GM19324 (cell line): Measurements from ENCODE around the gene ADGRD1.

Experiments
- ATAC-seq: cut with Tn5 transposase; IDR thresholded peaks from one replicate; pipeline ENCODE4 v1.9.1; 2021; ENCODE audit warnings: mild to moderate bottlenecking, moderate library complexity; ENCODE audit not compliant: unreplicated experiment, low FRiP score

Gene ADGRD1

GRCh38 chr12:131095826-131096680, 142.3 kb downstream of the ADGRD1 start:
- ATAC-seq: no peak

GRCh38 chr12:131096681-131097181, 143.0 kb downstream of the ADGRD1 start:
- no peak for ATAC-seq

- no peak for ATAC-seq
Measured at GRCh38 chr12:131097202-131098177, 143.8 kb downstream of the ADGRD1 start.

- no peak for ATAC-seq
Measured at GRCh38 chr12:131098178-131098981, 144.7 kb downstream of the ADGRD1 start.

- no peak for ATAC-seq
Measured at GRCh38 chr12:131100031-131100674, 146.4 kb downstream of the ADGRD1 start.

- no peak for ATAC-seq
Measured at GRCh38 chr12:131101006-131101405, 147.3 kb downstream of the ADGRD1 start.

- ATAC-seq: peak; percentile 47
Measured at GRCh38 chr12:131101703-131102492, 148.2 kb downstream of the ADGRD1 start.

- no peak for ATAC-seq
Measured at GRCh38 chr12:131102493-131102931, 148.8 kb downstream of the ADGRD1 start.

GRCh38 chr12:131102991-131103668, 149.4 kb downstream of the ADGRD1 start:
- peak; percentile 36 for ATAC-seq

- ATAC-seq: no peak
Measured at GRCh38 chr12:131103669-131104462, 150.2 kb downstream of the ADGRD1 start.

- no peak for ATAC-seq
Measured at GRCh38 chr12:131104463-131105350, 151.0 kb downstream of the ADGRD1 start.

- no peak for ATAC-seq
Measured at GRCh38 chr12:131105351-131105735, 151.6 kb downstream of the ADGRD1 start.

GRCh38 chr12:131105736-131106348, 152.1 kb downstream of the ADGRD1 start:
- no peak for ATAC-seq

GRCh38 chr12:131106349-131106941, 152.7 kb downstream of the ADGRD1 start:
- ATAC-seq: no peak

GRCh38 chr12:131108177-131108955, 154.7 kb downstream of the ADGRD1 start:
- ATAC-seq: no peak
